ENCODE measurements around the gene REEP5. TPM values are rescaled to one million over a fixed set of nuclear protein-coding genes. Genes with fewer than 3 reads are reported as not detected.

The REEP5 gene
- total RNA-seq, 1 donor from 2014 or later = 83.4 TPM

DNA sequence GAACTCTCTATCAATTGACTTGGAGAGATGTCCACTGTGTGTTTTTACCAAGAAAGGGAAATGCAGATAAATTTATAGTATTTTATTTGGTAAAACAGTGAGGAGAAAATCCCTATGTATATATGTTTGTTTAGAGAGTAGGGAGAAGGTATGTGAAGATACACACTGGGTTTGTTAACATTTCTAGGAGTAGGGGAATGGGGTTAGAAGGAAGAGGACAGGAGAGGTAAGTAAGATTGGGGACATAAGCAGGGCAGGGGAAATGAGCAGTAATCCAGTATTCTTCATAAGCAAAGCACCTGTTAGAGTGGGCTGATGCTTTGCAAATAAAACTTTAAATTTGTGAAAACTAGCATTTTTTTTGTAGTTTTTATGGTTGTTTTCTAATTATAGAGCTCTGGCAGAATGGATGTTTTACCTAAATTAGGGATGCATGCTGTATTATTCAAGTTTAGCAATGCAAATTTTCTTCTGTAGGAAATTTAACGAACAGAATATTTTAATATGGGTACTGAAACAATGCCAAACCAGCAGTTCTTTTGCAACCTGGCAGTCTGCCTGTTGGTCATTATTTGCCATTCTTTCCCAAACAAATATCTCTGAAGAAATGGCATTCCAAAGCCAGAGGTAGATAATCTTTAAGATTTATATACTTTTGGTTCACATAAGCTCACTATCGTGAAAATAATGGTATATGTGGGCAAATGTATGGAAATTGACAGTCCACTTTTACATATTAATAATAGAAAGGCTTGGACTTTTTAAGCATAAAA, 35.2 kb upstream of the REEP5 start:
- no peak for DNase-seq (ENCODE audit: low spot score)
- H3K27ac Mint-ChIP-seq = no peak overlapping the region
- H3K4me1 Mint-ChIP-seq (ENCODE audit: low read depth) = peaks cover 28% of the 10 kb centered on the region
- intact Hi-C loops (cut with micrococcal nuclease) = no loop called here
- no peaks in the 10 kb centered on the region for H3K27me3 Mint-ChIP-seq (ENCODE audit: low read depth)
- no peak overlapping the region for H3K4me3 Mint-ChIP-seq (ENCODE audit: low read depth)
- H3K36me3 Mint-ChIP-seq (ENCODE audit: low read depth) = no peaks in the 10 kb centered on the region
- H3K9me3 Mint-ChIP-seq = peaks cover 4% of the 10 kb centered on the region

DNA sequence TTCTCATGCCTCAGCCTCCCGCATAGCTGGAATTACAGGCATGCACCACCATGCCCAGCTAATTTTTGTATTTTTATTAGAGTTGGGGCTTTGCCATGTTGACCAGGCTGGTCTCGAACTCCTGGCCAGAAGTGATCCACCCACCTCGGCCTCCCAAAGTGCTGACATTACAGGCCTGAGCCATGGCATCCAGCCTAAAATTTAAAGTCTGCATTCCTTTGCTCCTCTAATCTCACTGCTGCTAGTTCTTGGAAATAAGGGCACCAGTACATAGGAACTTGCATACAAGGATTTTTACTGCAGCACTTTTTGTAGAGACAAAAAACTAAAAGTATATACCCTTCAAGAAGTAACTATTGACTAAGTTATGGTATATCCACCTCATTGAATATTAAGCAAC, 34.6 kb upstream of the REEP5 start:
- H3K4me1 Mint-ChIP-seq (ENCODE audit: low read depth) = peaks cover 28% of the 10 kb centered on the region
- H3K4me3 Mint-ChIP-seq (ENCODE audit: low read depth) = no peak overlapping the region
- no peaks in the 10 kb centered on the region for H3K36me3 Mint-ChIP-seq (ENCODE audit: low read depth)
- intact Hi-C loops (cut with micrococcal nuclease) = no loop called here
- DNase-seq (ENCODE audit: low spot score) = no peak
- H3K27me3 Mint-ChIP-seq (ENCODE audit: low read depth) = no peaks in the 10 kb centered on the region
- no peak overlapping the region for H3K27ac Mint-ChIP-seq
- H3K9me3 Mint-ChIP-seq = peaks cover 4% of the 10 kb centered on the region

DNA sequence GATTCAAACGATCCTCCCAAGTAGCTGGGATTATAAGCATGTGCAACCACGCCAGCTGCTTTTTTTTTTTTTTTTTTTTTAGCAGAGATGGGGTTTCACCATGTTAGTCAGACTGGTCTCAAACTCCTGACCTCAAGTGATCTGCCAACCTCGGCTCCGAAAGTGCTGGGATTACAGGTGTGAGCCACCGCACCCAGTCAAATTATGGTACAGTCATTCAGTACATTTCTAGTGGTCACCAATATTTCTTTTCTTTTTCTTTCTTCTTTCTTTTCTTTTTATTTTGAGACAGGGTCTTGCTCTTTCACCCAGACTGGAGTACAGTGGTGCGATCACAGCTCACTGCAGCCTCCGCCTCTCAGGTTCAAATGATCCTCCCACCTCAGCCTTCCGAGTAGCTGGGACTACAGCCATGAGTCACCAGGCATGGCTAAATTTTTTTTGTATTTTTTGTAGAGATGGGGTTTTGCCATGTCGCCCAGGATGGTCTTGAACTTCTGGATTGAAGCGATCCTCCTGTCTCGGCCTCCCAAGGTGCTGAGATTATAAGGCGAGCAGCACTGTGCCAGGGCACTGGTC, 29.2 kb upstream of the REEP5 start:
- Mint-ChIP-seq H3K27ac (no peak overlapping the region), H3K27me3 (ENCODE audit: low read depth) (peaks cover 2% of the 10 kb centered on the region), H3K4me3 (ENCODE audit: low read depth) (no peak overlapping the region), H3K4me1 (ENCODE audit: low read depth) (peaks cover 8% of the 10 kb centered on the region), H3K36me3 (ENCODE audit: low read depth) (no peaks in the 10 kb centered on the region), H3K9me3 (peaks cover 4% of the 10 kb centered on the region)
- intact Hi-C loops (cut with micrococcal nuclease) = no loop called here
- no peak for DNase-seq (ENCODE audit: low spot score)

DNA sequence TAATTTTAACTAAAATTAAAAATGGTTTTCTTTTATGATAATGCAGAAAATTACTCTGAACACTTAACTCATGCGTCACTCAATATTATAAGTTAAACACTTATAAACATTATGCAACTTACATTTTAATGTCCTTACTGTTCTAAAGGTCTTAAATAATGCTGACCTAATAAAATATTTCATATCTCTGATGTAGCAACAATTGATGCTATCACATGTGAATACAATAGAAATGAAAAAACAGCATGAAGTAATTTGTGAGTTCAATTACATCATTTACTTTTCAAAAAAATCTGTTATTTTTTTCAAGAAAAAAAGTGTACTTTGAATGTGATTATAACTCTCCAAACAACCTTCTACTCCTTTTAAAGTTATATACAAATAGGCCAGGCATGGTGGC, 26.4 kb upstream of the REEP5 start:
- Mint-ChIP-seq H3K4me1 (ENCODE audit: low read depth) (peaks cover 23% of the 10 kb centered on the region), H3K4me3 (ENCODE audit: low read depth) (no peak overlapping the region), H3K27ac (no peak overlapping the region), H3K36me3 (ENCODE audit: low read depth) (no peaks in the 10 kb centered on the region), H3K9me3 (peaks cover 2% of the 10 kb centered on the region), H3K27me3 (ENCODE audit: low read depth) (peaks cover 2% of the 10 kb centered on the region)
- DNase-seq (ENCODE audit: low spot score) = no peak
- intact Hi-C loops (cut with micrococcal nuclease) = no loop called here

DNA sequence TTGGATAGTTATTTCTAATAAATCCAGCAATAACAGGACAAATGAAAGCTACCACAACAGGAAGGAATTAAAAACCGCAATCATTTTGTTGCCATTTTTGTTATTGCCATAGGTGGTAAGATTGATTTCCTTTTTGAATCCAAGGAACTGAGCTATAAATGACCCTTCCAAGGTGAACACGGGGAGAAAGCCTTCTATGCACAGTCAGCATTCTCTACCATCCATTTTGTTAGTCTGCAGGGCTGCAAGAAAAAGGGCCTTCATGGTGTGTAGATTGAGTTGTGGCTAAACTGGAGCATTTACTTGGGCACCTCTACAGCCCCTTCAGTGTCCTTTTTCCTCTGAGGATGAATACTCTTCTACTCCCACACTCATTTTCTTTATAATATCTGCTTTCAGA, 18.6 kb upstream of the REEP5 start:
- H3K4me1 Mint-ChIP-seq (ENCODE audit: low read depth) = peaks cover 9% of the 10 kb centered on the region

DNA sequence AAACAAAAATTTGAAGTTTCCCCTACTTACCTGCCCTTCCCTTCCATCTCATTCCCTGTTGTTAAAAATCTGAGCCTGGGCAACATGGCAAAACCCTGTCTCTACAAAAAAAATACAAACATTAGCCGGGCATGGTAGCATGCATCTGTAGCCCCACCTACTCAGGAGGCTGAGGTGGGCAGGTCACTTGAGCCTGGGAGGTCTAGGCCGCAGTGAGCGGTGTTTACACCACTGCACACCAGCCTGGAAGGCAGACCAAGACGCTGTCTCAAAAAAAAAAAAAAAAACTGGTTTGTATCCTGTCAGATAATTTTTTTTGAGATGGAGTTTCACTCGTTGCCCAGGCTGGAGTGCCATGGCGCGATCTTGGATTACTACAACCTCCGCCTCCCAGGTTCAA, 16.3 kb upstream of the REEP5 start:
- intact Hi-C loops (cut with micrococcal nuclease) = no loop called here
- Mint-ChIP-seq H3K4me1 (ENCODE audit: low read depth) (peaks cover 9% of the 10 kb centered on the region), H3K27me3 (ENCODE audit: low read depth) (peaks cover 3% of the 10 kb centered on the region), H3K27ac (no peak overlapping the region), H3K9me3 (peaks cover 5% of the 10 kb centered on the region), H3K4me3 (ENCODE audit: low read depth) (no peak overlapping the region), H3K36me3 (ENCODE audit: low read depth) (no peaks in the 10 kb centered on the region)
- DNase-seq (ENCODE audit: low spot score) = no peak

More for the DNA sequence above, 18.6 kb upstream of the REEP5 start:
- Mint-ChIP-seq H3K9me3 (no peaks in the 10 kb centered on the region), H3K27me3 (ENCODE audit: low read depth) (peaks cover 3% of the 10 kb centered on the region), H3K27ac (no peak overlapping the region), H3K36me3 (ENCODE audit: low read depth) (no peaks in the 10 kb centered on the region), H3K4me3 (ENCODE audit: low read depth) (no peak overlapping the region)
- DNase-seq (ENCODE audit: low spot score) = no peak
- intact Hi-C loops (cut with micrococcal nuclease) = no loop called here

DNA sequence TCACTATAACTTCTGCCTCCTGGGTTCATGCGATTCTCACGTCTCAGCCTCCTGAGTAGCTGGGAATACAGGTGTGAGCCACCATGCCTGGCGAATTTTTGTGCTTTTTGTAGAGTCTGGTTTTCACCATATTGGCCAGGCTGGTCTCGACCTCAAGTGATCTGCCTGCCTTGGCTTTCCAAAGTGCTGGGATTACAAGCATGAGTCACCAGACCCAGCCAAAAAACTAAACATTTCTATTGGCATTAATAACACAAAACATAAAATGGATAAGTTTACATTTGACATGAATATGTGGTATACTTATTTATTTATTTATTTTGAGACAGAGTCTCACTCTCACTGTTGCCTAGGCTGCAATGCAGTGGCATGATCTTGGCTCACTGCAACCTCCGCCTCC, 13.6 kb upstream of the REEP5 start:
- no peak overlapping the region for H3K27ac Mint-ChIP-seq
- intact Hi-C loops (cut with micrococcal nuclease) = no loop called here
- no peak overlapping the region for H3K4me3 Mint-ChIP-seq (ENCODE audit: low read depth)
- DNase-seq (ENCODE audit: low spot score) = no peak
- H3K9me3 Mint-ChIP-seq = peaks cover 5% of the 10 kb centered on the region
- H3K27me3 Mint-ChIP-seq (ENCODE audit: low read depth) = no peaks in the 10 kb centered on the region
- no peaks in the 10 kb centered on the region for H3K36me3 Mint-ChIP-seq (ENCODE audit: low read depth)
- peaks cover 18% of the 10 kb centered on the region for H3K4me1 Mint-ChIP-seq (ENCODE audit: low read depth)

DNA sequence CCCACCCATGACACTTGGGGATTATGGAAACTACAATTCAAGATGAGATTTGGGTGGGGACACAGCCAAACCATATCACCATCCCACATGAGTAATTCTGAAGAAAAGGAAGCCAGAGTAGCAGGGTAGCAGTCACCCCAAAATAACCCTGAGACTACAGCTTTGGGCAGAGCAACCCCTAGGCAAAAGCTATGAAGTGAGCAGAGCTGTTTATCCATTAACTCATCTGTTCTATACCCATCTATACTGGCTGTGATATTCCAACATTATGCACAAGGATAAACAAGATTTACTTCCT, 12.3 kb upstream of the REEP5 start:
- no peak for DNase-seq (ENCODE audit: low spot score)
- H3K27me3 Mint-ChIP-seq (ENCODE audit: low read depth) = no peaks in the 10 kb centered on the region
- peaks cover 29% of the 10 kb centered on the region for H3K4me1 Mint-ChIP-seq (ENCODE audit: low read depth)
- no peak overlapping the region for H3K27ac Mint-ChIP-seq
- no peaks in the 10 kb centered on the region for H3K36me3 Mint-ChIP-seq (ENCODE audit: low read depth)
- H3K9me3 Mint-ChIP-seq = peaks cover 5% of the 10 kb centered on the region
- intact Hi-C loops (cut with micrococcal nuclease) = no loop called here
- no peak overlapping the region for H3K4me3 Mint-ChIP-seq (ENCODE audit: low read depth)

DNA sequence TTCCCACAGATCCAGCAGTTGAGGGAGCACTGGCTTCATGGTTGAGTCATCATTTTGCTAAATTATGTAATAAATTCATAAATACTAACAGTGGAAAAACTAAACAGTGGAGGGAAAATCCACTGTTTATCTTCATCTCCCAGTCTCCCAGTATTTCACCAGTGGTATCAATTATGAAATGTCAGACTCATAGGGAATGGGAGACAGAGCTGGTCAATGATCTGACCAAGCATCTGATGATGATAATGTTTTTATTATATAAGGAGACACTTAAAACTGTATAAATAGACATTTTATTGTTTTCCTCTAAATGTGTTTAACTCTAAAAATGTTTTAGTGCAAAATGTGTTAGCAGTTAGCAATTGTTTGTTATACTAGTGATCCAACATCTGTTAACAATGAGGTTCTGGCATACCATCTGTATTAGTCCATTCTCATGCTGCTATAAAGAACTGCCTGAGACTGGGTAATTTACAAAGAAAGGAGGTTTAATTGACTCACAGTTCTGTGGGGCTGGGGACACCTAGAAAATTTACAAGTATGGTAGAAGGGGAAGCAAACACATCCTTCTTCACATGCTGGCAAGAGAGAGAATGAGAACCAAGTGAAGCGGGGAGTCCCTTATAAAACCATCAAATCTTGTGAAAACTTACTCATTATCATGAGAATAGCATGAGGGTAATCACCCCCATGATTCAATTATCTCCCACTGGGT, 11.8 kb upstream of the REEP5 start:
- no peaks in the 10 kb centered on the region for H3K27me3 Mint-ChIP-seq (ENCODE audit: low read depth)
- peaks cover 5% of the 10 kb centered on the region for H3K9me3 Mint-ChIP-seq
- intact Hi-C loops (cut with micrococcal nuclease) = no loop called here
- no peak for DNase-seq (ENCODE audit: low spot score)
- peaks cover 32% of the 10 kb centered on the region for H3K4me1 Mint-ChIP-seq (ENCODE audit: low read depth)
- no peak overlapping the region for H3K27ac Mint-ChIP-seq
- H3K36me3 Mint-ChIP-seq (ENCODE audit: low read depth) = no peaks in the 10 kb centered on the region
- H3K4me3 Mint-ChIP-seq (ENCODE audit: low read depth) = no peak overlapping the region

DNA sequence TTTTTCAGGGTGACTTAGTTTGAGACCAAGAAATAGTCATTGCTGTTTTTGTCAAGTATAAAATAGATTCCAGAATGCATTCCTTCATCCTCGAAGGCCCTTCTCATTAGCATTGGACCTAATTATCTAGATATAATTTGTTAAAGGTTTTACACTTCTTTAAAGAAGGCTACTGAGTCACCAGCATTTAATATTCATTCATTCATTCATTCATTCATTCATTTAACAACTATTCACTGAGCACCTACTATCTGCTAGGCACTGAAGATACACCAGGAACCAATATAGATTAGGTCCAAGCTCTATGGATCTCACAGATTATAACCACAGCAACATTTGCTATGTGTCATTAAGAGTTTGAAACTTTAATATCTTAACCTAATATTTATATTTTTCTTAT, 11.1 kb upstream of the REEP5 start:
- DNase-seq (ENCODE audit: low spot score) = no peak
- no peaks in the 10 kb centered on the region for H3K27me3 Mint-ChIP-seq (ENCODE audit: low read depth)
- H3K4me3 Mint-ChIP-seq (ENCODE audit: low read depth) = no peak overlapping the region
- no peaks in the 10 kb centered on the region for H3K36me3 Mint-ChIP-seq (ENCODE audit: low read depth)
- H3K27ac Mint-ChIP-seq = no peak overlapping the region
- intact Hi-C loops (cut with micrococcal nuclease) = no loop called here
- peaks cover 39% of the 10 kb centered on the region for H3K4me1 Mint-ChIP-seq (ENCODE audit: low read depth)
- H3K9me3 Mint-ChIP-seq = peaks cover 5% of the 10 kb centered on the region

DNA sequence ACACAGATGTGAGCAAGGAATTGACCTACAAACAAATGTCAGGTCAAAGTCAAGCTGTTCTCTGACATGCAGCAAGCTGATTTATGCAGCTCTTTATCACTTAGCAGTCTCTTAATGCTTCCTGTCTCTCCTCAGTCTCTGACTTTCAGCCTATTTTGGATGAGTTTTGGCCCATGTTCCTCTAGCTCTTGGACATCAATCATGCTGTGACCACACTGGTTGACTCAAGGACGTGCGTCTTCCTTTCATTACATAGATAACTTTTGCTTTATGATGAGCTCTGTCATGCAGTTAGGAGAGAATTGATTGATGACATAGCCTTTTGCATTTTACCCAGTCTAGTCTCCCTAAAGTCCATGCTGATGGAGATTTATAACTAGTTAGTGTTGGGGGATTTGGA, 9.4 kb upstream of the REEP5 start:
- DNase-seq (ENCODE audit: low spot score) = no peak
- no peak overlapping the region for H3K4me3 Mint-ChIP-seq (ENCODE audit: low read depth)
- peaks cover 4% of the 10 kb centered on the region for H3K36me3 Mint-ChIP-seq (ENCODE audit: low read depth)
- intact Hi-C loops (cut with micrococcal nuclease) = loop anchor here (2.0 kb wide), 1 partner anchor 31 kb away; no protein-coding TSS in a partner anchor
- H3K9me3 Mint-ChIP-seq = peaks cover 5% of the 10 kb centered on the region
- H3K27ac Mint-ChIP-seq = no peak overlapping the region
- no peaks in the 10 kb centered on the region for H3K27me3 Mint-ChIP-seq (ENCODE audit: low read depth)
- peaks cover 50% of the 10 kb centered on the region for H3K4me1 Mint-ChIP-seq (ENCODE audit: low read depth)

DNA sequence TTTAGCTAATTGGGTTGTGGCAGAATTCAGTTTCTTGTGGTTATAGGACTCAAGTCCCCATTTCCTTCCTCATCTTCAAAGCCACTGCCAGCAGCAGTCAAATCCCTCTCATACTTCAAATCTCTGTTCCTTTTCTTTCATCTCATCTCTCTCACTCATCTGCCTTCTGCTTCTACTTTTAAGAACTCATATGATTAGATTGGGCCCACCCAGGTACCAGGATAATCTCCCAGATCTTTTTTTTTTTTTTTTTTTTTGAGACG, 8.0 kb upstream of the REEP5 start:
- H3K4me1 Mint-ChIP-seq (ENCODE audit: low read depth) = peaks cover 50% of the 10 kb centered on the region
- no peak for DNase-seq (ENCODE audit: low spot score)
- peaks cover 4% of the 10 kb centered on the region for H3K36me3 Mint-ChIP-seq (ENCODE audit: low read depth)
- peak overlapping the region; percentile 71 for H3K27ac Mint-ChIP-seq
- no peaks in the 10 kb centered on the region for H3K27me3 Mint-ChIP-seq (ENCODE audit: low read depth)
- peaks cover 5% of the 10 kb centered on the region for H3K9me3 Mint-ChIP-seq
- intact Hi-C loops (cut with micrococcal nuclease) = loop anchor here (2.0 kb wide), 1 partner anchor 33 kb away; no protein-coding TSS in a partner anchor
- peak overlapping the region; percentile 43 for H3K4me3 Mint-ChIP-seq (ENCODE audit: low read depth)

DNA sequence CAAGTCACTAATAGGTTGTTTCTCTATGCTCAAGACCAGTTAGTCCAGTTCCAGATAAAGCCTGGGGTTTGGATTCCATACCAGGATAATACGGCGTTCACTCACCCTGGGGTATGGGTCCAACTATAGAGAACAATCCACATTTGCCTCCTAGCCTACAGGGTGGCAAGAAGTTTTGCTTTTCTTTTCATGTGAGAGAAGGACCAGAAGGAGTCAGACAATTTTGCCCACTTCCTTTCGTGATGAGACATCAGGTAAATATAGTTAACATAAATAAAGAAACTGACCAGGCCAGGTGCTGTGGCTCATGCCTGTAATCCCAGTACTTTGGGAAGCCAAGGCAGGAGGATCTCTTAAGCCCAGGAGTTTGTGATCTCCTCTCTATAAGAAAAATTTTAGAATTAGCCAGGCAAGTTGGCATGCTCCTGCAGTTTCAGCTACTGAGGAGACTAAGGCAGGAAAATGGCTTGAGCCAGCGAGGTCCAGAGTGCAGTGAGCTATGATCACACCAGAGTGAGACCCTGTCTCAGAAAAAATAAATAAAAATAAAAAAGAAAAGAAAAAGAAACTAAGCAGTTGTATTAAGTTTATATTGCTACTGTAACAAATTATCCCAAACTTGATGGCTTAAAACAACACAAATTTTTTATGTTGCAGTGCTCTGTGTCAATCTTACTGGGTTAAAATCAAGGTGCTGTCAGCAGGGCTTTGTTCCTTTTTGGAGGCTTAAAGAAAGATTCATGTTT, 7.5 kb upstream of the REEP5 start:
- Mint-ChIP-seq H3K27me3 (ENCODE audit: low read depth) (no peaks in the 10 kb centered on the region), H3K4me1 (ENCODE audit: low read depth) (peaks cover 48% of the 10 kb centered on the region), H3K36me3 (ENCODE audit: low read depth) (peaks cover 4% of the 10 kb centered on the region), H3K4me3 (ENCODE audit: low read depth) (peak overlapping the region; percentile 43), H3K27ac (peak overlapping the region; percentile 76), H3K9me3 (peaks cover 5% of the 10 kb centered on the region)
- intact Hi-C loops (cut with micrococcal nuclease) = loop anchor here (2.0 kb wide), 1 partner anchor 33 kb away; no protein-coding TSS in a partner anchor
- DNase-seq (ENCODE audit: low spot score) = no peak

All from activated T-helper 2 cell treated with anti-CD3 and anti-CD28 coated beads, Interferon-gamma antibody, Interleukin-2, Interleukin-4, amounts not matched to agents 10 μg/mL and 5 μg/mL and 100 μg/mL, durations not matched to agents 14 hours and 24 hours and 36 hours (primary cell).